ES-I3 (cell line): ENCODE measurements around the gene GRIFIN.
"Not testable (repeated sequence)": the region's sequence is repeated elsewhere in the genome, so short reads cannot be mapped to it uniquely, and the experiment has no call there.

Experiments
- H3K36me3 ChIP-seq: 2 replicates; pipeline ENCODE4 v1.6.1; 2013; ENCODE audit warnings: mild to moderate bottlenecking, low read length, control low read depth, moderate library complexity; ENCODE audit not compliant: insufficient read depth
- H3K4me1 ChIP-seq: 2 replicates; pipeline ENCODE4 v1.6.1; 2013; ENCODE audit warnings: mild to moderate bottlenecking, control low read depth, low read length; ENCODE audit not compliant: insufficient read depth
- H3K9ac ChIP-seq: 2 replicates; pipeline ENCODE4 v1.6.1; 2013; ENCODE audit warnings: low read depth, mild to moderate bottlenecking, low read length, moderate library complexity
- H3K9me3 ChIP-seq: 2 replicates; pipeline ENCODE4 v1.6.1; 2013; ENCODE audit warnings: mild to moderate bottlenecking, low read length, moderate library complexity; ENCODE audit not compliant: control insufficient read depth, insufficient read depth

GRIFIN gene

DNA sequence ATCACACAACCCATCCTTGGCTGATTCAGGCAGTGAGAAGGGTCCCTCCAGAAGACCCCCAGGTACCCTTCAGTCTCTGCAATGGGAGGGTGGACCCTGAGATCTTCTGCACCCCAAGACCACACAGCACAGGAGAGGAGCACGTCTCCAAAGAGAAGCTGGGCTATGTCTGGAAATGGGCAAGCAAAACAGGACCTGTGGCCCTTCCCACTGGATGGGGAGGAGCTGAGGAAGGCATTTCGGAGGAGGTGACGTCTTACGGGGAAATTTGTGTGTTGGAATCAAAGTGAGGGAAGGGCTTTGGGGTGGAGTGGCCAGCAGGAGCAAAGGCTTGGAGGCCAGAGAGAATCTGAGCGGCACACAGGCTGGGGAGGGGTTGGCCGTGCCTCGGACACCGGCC lies 16.5 kb downstream of the GRIFIN start:
- peaks cover 4% of the 10 kb centered on the region; the same call in 1 of the 2 replicates for H3K9me3 ChIP-seq
- H3K9ac ChIP-seq = no peak overlapping the region
- peaks cover 9% of the 10 kb centered on the region; the same call in 1 of the 2 replicates for H3K4me1 ChIP-seq
- H3K36me3 ChIP-seq = no peaks in the 10 kb centered on the region

DNA sequence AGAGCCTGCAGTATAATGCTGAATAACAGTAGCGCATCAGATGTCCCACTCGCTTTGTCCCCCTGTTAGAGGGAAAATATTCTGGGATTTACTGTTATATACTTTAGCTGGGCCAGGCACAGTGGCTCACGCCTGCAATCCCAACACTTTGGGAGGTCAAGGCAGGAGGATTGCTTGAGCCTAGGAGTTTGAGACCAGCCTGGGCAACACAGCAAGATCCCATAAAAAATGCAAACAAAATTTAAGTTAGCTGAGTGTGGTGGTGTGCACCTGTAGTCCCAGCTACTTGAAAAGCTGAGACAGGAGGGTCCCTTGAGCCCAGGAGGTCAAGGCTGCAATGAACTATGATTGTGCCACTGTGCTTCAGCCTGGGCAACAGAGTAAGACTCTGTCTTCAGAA lies 22.3 kb downstream of the GRIFIN start:
- not testable (repeated sequence) for H3K36me3 ChIP-seq, H3K9me3 ChIP-seq, H3K9ac ChIP-seq, H3K4me1 ChIP-seq

DNA sequence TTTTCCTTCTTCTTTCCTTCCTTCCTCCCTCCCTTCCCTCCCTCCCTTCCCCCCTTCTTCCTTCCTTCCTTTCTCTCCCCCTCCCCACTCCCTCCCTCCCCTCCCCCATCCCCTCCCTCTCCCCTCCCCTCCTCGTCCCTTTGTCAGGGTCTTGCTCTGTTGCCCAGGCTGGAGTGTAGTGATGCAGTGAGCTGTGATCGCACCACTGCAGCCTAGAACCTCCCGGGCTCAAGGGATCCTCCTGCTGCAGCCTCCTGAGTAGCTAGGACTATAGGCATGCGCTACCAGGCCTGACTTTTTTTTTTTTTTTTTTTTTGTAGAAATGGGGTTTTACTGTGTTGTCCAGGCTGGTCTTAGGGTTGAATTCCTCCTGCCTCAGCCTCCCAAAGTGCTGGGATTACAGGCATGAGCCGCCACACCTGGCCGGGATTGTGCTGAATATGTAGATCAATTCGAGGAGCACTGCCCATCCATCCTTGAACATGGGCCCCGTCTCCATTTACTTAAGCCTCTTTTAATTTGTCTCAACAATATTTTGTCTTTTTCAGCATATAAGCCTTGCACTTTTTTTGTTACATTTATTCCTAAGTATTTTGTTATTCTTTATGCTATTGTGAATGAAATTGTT lies 23.4 kb downstream of the GRIFIN start:
- no peaks in the 10 kb centered on the region for H3K9me3 ChIP-seq
- H3K36me3 ChIP-seq = no peaks in the 10 kb centered on the region
- peaks cover 7% of the 10 kb centered on the region; the same call in 1 of the 2 replicates for H3K4me1 ChIP-seq
- no peak overlapping the region for H3K9ac ChIP-seq

DNA sequence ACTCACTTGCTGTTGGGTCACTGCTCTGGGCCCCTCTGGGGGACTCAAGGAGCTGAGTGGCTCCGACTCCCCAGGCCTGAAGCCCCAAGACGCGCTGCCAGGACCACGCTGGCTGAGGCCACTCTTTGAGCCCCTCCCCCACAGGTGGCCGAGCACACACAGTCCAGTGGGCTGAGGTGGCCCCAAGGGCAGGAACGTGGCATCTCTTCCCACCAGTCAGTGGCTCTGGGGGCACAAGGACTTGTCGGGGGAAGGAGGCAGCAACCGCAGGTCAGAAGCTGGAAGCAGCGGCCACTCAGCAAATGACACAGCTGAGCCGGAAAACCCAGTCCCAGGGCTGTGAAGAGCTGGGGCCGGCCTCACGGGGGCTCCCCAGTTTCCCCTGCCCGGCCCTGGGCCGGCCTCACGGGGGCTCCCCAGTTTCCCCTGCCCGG lies 24.1 kb downstream of the GRIFIN start:
- peaks cover 7% of the 10 kb centered on the region; the same call in 1 of the 2 replicates for H3K4me1 ChIP-seq
- no peaks in the 10 kb centered on the region for H3K36me3 ChIP-seq
- H3K9me3 ChIP-seq = no peaks in the 10 kb centered on the region
- no peak overlapping the region; the same call in 1 of the 2 replicates for H3K9ac ChIP-seq

DNA sequence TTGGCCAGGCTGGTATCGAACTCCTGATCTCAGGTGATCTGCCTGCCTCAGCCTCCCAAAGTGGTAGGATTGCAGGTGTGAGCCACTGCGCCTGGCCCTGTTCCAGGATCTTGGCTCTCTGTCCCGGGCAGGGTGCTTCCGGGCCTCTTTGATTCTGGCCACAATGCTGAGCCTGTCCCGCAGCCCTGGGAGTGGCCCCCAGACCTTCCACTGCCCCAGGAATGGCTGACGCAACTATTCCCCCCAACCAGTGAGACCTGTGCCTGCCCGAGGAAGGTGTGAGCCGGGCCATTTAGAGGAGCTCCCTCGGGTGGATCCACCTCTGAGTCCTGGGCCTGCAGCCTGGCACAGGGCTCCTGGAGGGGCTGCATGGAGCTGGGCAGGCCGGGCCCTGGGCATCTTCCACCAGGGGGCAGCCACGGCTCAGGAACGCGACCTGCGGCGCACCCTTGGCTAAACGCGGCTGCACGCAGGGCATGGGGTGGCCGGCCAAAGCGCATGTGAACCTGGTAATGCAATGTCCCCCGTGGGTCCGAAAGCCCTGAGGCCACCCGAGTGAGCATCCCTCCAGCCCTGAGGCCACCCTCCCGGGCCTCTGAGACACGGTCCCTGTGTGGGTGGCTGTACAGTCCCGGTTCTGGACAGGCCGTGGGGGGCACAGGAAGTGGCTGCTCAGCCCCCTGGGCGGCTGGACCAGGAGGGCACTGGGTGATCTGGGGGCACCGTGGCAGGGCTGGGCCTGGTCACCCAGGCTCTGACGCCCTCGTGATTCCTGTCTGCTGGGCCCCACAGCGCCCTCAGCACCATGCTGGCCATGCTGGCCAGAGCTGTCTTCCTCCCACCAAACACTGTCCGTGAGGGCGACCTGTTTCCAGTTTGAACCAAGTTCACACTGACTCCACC lies 24.8 kb downstream of the GRIFIN start:
- Histone ChIP-seq H3K9ac (no peak overlapping the region; the same call in 1 of the 2 replicates), H3K9me3 (no peaks in the 10 kb centered on the region), H3K4me1 (peaks cover 7% of the 10 kb centered on the region; the same call in 1 of the 2 replicates), H3K36me3 (no peaks in the 10 kb centered on the region)

DNA sequence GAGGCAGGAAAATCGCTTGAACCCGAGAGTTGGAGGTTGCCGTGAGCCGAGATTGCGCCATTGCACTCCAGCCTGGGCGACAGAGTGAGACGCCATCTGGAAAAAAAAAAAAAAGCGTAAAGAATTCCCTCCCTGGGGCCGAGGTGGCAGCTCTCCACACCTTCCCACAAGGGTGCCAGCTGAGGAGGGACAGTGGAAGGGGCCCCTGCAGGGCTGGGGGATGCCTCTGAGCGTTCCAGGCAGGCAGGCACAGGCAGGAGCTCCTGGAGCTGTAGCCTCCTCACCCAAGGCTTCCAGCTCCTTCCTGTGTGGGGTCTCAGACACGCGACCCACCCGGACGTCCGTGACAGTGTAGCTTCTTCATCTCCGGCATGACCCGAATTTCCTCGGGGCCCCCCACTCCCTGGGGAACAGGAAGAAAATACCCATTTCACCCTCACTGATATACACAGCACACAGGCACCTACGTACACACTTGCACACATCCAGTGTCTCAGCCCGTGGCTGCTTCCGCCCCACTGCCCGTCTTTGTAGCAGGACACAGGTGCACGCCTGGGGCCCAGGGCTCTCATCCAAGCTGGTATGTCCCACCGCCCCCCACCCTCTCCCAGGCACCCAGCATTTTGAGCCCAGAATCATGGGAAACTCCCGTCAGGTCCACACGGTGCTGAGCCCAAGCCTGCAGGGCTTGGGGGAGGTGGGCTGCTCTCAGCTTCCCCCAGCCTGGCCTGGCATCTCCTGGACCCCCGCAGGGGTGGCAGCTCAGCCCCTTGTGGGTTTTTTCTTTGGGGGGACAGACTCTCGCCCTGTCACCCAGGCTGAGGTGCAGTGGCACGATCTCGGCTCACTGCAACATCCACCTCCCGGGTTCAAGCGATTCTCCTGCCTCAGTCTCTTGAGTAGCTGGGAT lies 25.7 kb downstream of the GRIFIN start:
- H3K9ac ChIP-seq = no peak overlapping the region
- peaks cover 7% of the 10 kb centered on the region; the same call in 1 of the 2 replicates for H3K4me1 ChIP-seq
- no peaks in the 10 kb centered on the region for H3K36me3 ChIP-seq
- no peaks in the 10 kb centered on the region for H3K9me3 ChIP-seq

DNA sequence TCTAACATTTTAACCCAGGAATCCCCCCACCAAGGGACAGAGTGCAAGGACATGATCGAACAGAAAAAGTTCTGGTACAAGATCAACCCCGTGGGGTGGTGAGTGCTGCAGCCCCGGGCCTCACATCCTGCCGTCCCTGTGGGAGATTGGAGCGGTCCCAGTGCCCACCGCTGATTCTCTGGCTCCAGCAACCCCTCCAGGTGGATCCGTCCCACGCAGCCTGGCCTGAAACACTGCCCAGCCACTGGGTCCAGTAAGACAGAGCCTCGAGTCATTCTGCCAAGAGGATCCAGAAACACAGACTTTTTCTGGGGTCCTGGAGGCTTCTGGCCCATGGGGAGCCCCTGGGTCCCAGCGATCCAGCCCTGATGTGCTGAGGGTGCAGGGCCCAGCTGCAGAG lies 29.5 kb downstream of the GRIFIN start:
- H3K9ac ChIP-seq = no peak overlapping the region
- H3K4me1 ChIP-seq = peaks cover 2% of the 10 kb centered on the region; the same call in 1 of the 2 replicates
- no peaks in the 10 kb centered on the region; the same call in 1 of the 2 replicates for H3K36me3 ChIP-seq
- no peaks in the 10 kb centered on the region for H3K9me3 ChIP-seq

DNA sequence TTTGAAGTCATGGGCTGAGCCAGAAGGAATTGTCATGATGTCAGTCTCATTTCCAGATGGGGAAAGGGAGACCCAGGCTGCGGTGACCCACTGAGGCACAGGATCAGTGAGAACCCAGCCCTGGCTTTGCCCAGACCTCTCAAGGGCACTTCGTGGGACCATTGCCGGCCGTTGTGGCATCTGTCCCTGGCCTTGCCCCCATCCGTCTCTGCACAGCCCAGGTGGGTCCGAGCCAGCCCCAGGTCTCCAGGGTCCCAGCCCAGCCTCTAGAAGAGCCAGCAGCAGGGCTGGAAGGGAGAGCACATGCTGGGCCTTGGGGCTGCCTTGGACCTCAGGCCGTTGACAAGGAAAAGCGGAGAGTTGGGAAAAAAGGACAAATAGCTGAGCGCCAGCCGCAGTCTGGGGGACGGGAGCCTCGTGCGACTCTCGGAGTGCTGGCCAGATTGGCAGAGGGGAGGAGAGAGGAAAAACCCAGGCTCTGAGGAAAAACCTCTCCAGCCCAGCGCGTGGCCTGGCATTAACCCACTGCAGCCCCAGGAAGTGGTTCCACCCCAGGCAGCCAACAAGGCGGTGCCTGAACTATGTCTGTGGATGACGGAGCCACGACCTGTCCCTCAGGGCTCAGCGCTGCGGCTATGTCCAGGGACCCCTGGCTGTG lies 30.2 kb downstream of the GRIFIN start:
- no peaks in the 10 kb centered on the region for H3K9me3 ChIP-seq
- no peaks in the 10 kb centered on the region; the same call in 1 of the 2 replicates for H3K36me3 ChIP-seq
- H3K9ac ChIP-seq = no peak overlapping the region
- no peaks in the 10 kb centered on the region for H3K4me1 ChIP-seq

DNA sequence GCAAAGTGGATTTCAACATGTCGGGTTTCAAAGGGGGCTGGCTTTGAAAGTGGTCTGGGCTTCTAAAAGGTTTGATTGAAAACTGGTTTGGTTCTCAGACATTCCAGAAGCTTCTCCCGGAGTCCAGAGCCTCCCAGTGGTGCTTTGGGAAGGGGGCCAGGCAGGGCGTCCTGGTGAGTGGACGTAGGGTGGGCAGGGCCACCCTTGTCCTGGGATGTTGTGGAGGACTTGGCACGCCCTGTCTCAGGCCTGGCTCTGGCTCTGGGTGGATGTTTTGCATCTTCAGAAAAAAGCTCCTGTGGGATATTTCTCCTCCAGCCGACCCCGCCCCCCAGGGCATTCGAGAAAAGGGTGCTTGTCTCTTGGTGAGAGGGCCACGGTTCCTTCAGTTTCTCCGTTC lies 31.2 kb downstream of the GRIFIN start:
- Histone ChIP-seq H3K4me1 (no peaks in the 10 kb centered on the region), H3K9me3 (no peaks in the 10 kb centered on the region), H3K9ac (no peak overlapping the region), H3K36me3 (no peaks in the 10 kb centered on the region; the same call in 1 of the 2 replicates)

DNA sequence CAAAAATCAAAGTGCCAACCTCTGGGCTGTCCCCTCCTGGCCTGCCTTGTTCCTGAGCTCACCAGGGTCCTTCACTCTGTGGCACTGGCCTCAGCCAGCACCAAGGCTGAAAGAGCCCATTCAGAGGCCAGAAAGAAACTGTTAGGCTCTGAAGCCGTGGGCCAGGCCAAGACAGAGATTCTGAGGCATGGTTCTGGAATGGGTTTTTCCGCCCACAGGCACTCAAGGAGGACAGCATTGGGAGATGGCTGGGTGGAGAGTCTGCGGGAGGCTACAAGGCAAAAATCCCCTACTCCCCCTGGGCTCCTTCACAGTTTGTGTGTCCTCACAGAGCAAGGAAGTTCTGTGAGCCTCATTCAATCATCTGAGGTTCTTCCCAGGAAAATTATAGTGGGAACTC lies 31.7 kb downstream of the GRIFIN start:
- Histone ChIP-seq H3K36me3 (no peaks in the 10 kb centered on the region; the same call in 1 of the 2 replicates), H3K9me3 (no peaks in the 10 kb centered on the region), H3K9ac (no peak overlapping the region), H3K4me1 (no peaks in the 10 kb centered on the region)

DNA sequence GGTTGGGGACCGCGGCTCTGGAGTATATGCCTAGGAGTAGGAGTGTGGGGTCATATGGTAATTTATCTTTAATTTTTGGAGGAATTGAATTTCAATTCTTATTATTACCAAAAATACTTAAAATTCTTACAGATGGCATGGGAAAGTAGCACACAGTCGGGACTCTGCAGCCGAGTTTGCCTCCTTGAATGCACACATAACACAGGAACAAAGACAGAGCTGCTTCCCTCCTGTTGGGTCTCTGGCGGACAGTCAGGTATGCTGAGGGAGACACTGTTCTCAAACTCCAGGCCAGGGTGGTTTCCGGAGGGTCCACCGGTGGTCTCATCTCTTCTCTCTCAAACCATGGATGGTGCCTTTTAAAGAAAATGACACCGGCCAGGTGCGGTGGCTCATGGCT lies 32.7 kb downstream of the GRIFIN start:
- no peaks in the 10 kb centered on the region for H3K9me3 ChIP-seq
- no peak overlapping the region for H3K9ac ChIP-seq
- no peaks in the 10 kb centered on the region; the same call in 1 of the 2 replicates for H3K36me3 ChIP-seq
- H3K4me1 ChIP-seq = no peaks in the 10 kb centered on the region

DNA sequence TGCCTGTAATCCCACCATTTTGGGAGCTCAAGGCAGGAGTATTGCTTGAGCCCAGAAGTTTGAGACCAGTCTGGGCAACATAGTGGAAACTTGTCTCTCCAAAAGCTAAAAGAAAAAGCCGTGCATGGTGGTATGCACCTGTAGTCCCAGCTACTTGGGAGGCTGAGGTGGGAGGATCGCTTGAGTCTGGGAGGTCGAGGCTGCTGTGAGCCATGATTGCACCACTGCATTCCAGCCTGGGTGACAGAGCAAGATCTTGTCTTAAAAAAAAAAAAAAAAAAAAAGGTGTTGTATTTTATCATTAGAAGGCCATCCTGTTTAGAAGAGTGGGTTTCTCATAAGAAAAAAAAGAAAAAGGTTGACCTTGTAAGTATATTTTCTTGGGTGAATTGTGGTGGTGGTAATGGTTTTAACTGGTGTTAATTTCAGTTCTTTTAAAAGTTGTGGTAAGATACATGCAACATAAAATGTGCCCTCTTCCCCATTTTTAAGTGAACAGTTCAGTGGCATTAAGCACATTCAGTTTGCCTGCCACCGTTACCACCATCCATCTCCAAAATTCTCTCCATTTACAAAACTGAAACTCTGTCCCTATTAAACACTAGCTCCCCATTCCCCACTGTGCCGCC lies 34.7 kb downstream of the GRIFIN start:
- Histone ChIP-seq H3K4me1 (no peaks in the 10 kb centered on the region), H3K9me3 (no peaks in the 10 kb centered on the region), H3K9ac (no peak overlapping the region), H3K36me3 (no peaks in the 10 kb centered on the region; the same call in 1 of the 2 replicates)

DNA sequence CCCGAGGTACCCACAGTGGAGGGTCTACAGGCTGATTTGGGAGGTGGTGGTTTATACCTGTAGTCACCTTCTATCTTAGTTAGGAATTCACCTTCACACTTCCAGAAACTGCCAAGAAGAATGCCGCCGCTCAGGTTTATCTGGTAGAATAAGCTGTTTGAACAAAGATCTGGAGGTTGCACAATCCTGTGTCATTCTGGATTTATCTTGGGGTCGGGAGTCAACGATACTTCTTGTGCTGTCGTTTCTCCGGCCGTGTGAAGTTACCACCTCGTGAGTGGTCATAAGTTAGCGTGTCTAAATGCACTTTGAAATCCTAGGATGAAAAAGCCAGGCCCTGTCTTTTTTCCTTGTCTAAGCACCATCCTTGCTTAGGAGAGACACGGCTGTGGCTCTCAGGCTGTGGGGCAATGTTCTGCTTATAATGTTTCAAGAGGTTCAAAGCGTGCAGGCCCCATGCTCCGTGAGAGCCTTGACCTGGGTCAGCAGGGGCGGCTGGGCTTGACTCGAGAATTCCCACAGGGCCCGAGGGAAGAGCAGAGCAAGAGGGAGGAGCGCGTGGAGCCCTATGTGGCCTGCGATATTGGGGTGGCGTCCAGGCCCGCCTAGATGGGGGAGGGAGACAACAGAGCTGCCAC lies 35.5 kb downstream of the GRIFIN start:
- no peak overlapping the region for H3K9ac ChIP-seq
- H3K9me3 ChIP-seq = no peaks in the 10 kb centered on the region
- H3K4me1 ChIP-seq = no peaks in the 10 kb centered on the region
- H3K36me3 ChIP-seq = no peaks in the 10 kb centered on the region; the same call in 1 of the 2 replicates
